HG03066 (cell line): ENCODE results near the gene SPATA9.
"Not testable (repeated sequence)": the region's sequence is repeated elsewhere in the genome, so short reads cannot be mapped to it uniquely, and the experiment has no call there.

Source experiments
- ATAC-seq: cut with Tn5 transposase; IDR thresholded peaks from one replicate; pipeline ENCODE4 v1.9.1; 2021; ENCODE audit warnings: low read depth; ENCODE audit not compliant: unreplicated experiment

The SPATA9 gene

DNA sequence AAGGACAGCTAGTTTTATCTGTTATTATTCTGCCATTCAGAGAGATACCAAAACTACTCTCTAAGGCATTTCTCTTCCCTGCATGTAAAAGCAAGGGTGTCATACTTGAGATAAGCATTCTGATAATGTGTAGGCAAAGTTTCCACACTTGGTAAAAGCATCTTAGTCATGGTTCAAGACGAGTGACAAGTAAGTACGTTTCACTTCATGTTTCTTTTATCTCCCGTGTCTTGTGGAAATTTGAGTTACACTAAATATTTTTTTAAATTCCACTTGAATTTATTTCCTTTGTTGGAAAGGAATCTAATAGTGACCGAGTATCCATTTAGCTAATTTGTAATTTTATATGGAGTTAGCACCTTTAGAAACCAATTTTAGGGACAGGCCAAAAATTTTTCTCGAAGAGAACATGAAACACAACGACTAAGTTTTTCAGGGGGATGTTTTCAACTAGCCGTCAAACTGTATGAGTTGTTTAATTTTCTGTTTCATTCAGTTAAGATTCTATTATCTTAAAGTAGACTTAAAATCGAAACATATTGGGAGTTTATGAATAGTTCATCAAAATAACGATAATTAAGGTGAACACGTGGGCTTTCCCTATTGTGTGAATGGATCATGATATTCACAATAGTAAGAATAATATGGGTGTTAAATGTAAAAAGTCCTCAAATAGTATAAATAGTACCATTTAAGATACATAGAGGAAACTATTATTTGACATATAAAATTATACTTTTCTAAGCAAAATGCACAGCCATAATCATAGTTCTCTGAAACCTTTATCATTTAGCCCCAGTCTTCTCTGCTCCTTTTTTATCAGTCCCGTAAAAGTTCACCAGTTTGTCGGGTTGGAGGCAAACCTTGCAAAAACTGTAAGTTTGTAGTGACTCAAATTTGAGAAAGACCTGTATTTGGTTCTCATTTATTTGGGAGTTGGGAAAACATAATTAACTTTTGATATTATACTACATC lies 34.6 kb downstream of the SPATA9 start:
- no peak for ATAC-seq

DNA sequence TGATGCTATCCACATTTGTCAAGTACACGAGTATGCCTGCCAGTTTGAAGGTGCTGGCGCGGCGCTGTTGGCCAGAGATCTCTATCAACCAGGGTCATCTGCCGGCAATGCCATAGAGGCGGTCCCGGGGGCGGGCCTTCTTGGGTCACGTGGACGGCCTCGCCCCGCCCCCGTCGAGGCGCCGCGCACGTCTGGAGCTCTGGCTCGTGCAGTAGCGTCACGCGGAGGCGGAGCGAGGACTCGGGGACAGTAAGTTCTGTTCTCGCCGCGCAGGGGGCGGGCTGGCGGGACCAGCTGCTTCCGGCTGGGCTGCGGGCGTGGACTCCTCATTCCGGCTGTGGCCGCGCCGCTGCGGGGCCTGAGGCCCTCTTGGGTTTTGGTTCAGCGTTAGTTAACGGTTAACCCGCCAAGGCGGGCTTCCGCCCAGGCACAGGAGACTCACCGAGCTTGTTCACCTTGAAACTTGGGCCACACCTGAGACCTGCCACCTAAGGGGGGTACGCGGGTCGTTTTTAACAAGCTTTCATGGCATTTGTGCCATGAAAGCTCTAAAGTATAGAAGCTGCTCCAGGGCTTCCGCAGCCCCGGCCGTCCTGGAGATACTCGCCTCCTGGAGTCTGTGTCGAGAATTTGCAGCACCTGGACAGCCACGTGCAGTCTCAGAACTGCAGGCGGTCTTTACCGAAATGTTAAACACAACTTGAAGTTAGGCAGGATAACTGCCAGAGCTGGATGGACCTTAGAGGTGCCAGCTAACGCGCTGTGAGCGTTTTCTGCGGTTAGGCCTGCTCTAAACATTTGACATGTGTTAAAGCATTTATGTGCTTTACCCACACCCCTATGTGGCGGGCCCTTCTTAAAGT lies 36.0 kb downstream of the SPATA9 start, which contains the start of gene RFESD:
RFESD (plus strand) TSS at position 209 of the 863 bp plus-strand sequence. CDS start 5,495 bp downstream, outside the sequence.
- peak; percentile 94 for ATAC-seq

DNA sequence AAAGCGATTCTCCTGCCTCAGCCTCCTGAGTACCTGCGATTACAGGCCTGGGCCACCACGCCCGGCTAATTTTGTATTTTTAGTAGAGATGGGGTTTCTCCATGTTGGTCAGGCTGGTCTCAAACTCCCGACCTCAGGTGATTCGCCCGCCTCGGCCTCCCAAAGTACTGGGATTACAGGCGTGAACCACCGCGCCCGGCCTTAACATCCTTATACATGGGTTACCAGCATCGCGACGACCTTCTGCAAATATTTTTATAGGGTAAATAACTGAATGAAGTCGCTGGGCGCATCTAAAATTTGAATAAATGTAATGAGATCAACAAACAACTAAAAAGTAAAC lies 36.6 kb downstream of the SPATA9 start:
- not testable (repeated sequence) for ATAC-seq

DNA sequence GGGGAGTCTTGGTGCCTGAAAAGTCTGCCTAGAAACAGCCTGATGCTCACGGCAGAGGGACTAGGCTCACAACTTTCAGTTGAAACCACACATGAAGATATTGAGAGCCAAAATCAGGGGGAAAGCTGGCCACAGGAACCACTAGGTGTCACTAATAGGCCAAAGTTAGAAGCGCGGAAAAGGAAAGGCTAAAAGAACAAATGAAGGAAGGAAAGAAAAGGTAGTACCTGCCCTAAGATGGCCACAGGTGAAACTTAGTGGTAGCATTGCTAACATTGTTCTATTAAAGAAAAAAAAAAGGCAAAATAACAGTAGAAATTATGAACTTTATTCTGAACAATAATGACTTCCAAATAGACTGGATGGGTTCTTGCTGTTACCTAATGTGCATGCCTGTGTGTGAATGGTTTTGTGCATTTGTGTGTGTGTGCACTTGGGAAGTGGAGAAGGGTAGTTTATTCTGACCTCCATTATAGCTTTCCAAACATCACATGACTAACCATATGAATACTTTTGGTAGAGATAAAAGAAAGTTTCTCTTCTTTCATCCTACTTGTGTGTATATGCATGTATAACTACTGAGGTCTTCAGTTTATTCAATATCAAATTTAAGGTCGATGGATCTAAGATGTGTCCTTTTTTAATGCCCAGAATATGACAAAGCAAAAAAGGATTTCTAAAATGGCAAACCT lies 38.3 kb downstream of the SPATA9 start:
- peak; percentile 45 for ATAC-seq

DNA sequence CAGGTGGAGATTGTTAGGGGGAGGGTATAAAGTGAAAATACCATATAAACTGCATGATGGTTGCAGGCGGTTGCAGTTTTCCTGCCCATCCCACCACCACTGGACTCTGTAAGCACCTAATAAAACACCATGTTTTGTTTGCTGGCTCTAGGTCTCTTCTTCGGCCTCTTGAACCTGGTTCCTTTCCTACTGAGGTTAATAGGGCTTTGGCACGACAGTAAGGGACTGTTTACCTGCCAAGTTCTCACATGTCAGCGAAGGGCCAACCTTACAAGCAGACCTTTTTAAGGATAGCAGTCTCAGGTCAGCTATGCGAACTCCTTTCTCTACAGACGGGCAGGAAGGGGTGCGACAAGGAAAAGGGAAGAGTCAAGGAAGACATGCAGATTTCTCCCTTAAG lies 39.6 kb downstream of the SPATA9 start:
- ATAC-seq, result no peak

DNA sequence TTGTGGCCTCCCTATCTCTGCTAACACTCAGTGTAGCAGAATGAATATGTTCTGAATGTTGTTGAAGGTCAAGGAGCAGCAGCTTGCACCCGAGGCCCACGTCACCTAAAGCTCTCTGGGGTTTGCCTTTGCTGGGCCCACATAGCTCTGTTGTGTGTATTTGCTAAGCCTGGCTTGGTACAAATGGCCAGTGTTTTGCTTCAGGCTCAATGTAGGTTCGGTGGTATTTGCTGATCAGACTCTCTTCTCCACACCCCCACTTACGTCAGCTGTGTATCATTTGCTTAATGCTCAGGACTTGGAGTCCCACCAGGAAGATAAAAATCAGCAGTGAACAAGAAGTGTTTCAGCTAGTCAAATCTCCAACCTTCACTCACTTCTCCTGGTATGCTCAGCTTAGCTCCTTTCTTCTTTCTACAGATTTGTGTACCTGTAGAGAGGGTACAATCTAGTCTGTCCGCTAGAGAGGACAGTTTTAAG lies 41.0 kb downstream of the SPATA9 start:
- no peak for ATAC-seq

DNA sequence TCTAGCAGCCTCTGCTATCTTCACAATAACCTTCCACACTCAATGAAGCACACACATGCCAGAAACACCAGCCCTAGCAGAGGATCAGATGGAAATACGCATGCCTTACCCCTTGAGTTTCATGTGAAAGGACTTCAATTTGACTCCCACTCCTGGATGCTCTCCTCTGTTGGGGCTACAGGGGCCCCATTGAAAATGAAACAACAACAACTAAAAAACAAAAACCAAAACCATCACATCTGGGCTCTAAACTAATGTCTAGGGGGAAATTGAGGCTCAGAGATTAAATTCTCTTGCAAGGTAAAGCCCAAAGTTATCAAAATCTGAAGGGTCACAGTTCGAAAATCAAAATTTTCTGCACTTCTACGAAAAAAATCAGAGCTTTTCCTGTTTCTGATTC lies 44.2 kb downstream of the SPATA9 start:
- no peak for ATAC-seq

DNA sequence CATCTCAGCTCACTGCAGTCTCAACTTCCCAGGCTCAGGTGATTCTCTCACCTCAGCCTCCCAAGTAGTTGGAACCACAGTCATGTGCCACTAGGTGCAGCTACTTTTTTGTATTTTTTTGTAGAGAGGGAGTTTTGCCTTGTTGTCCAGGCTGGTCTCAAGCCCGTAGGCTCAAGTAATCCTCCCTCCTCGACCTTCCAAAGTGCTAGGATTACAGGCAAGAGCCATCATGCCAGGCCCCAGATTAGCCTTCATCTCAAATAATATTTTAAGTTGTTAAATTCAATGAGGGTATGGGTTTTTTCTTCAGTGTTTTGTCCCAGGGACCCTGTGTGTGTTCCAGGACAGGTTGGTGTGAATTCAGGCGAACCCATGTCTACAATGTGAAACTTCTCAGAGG lies 48.7 kb downstream of the SPATA9 start:
- ATAC-seq, result no peak

DNA sequence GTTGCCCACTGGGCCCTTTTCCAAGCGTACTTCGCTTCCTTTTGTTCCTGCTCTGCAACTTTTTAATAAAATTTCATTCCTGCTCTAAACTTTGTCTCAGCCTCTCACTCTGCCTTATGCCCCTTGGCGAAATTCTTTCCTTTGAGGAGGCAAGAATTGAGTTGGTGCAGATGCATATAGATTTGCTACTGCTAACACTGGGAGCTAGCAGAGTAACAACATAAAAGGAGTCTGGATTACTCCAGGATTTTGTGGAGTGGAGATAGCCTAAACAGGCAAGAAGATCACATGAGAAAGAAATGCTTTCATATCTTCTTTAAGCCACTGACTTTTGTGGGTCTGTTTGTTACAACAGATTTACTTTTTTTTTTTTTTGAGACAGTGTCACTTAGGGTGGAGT lies 49.1 kb downstream of the SPATA9 start:
- no peak for ATAC-seq

DNA sequence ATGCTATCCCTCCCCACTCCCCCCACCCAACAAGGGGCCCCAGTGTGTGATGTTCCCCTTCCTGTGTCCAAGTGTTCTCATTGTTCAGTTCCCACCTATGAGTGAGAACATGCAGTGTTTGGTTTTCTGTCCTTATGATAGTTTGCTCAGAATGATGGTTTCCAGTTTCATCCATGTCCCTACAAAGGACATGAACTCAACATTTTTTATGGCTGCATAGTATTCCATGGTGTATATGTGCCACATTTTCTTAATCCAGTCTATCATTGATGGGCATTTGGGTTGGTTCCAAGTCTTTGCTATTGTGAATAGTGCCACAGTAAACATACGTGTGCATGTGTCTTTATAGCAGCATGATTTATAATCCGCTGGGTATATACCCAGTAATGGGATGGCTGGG lies 49.8 kb downstream of the SPATA9 start:
- not testable (repeated sequence) for ATAC-seq

DNA sequence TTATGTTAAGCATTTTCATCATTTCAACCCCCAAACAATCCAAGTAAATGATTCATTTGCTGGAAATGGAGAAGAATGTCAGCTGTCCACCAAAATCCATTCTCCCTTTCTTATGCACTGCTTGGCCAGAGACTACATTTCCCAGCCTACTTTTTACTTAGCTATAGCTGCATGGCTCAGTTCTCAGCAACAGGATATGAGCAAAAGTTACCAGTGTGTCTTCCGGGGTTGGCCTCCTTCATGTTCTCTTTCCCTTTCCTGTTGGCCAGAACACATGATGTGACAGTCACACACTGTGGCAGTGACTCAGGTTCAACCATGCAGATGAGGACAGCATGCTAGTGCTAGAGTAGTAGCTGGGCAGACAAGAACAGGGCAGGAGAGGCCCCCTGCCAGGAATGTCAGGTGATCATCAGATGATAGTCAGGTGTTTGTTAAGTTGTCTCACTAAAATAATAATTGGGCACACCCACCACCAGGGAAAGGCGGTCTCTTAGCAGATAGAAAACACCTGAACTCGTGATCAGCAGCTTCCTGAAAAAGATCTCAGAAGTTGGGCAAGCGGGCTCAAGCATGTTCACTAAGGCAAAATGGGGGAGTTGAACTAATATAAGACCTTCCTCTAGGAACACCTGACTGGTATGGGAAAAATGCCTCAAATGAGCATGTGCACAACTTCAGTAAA lies 50.7 kb downstream of the SPATA9 start:
- ATAC-seq, result peak; percentile 90

DNA sequence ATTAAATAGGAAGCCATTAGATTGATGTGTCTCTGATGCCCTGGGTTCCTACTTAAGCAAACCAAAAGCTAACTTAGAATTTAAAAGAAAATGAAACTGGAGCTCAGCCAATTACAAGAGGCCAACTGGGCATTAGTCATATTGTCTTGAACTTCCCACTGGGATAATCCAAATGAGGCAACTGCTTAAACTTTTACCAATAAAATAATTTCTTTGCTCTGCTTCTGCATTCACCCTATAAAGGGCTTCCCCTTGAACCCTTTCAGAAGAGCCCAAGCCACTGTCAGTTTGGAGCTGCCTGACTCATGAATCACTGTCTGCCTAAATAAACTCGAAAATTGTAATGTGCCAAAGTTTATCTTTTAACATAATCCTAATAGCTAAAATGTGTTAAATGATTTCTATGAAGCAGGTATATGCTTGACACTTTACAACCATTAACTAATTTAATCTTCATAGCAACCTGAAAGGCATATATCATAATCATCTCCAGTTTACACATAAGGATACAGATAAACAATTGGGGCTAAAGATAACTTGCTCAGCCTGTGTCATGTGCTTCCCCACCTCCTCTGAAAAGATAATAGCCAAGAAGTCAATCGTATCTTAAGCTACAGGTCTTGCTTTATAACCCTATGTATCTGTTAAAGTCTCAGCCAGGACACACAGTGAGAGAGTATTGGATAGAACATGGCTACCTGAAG lies 51.4 kb downstream of the SPATA9 start:
- ATAC-seq, result no peak

DNA sequence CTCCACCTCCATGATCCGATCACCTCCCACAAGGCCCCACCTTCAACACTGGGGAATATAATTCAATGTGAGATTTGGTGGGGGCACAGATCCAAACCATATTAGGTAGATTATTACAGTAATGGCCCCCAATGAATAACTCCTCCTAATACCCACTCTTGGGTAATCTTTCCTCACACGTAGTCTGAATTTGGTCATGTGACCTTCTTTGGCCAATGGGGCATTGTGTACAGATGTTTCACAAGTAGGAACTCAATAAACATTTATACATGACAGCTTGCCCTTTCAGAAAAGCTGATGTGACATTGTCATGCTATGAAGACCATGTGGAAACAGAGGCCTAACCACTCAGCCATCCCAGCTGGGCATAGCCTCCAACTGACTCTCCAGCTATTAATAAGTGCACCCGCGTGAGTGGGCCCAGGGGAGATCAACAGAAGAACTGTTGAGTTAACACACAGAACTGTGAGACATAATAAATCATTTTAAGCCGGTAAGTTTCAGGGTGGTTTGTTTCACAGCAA lies 52.3 kb downstream of the SPATA9 start:
- no peak for ATAC-seq

DNA sequence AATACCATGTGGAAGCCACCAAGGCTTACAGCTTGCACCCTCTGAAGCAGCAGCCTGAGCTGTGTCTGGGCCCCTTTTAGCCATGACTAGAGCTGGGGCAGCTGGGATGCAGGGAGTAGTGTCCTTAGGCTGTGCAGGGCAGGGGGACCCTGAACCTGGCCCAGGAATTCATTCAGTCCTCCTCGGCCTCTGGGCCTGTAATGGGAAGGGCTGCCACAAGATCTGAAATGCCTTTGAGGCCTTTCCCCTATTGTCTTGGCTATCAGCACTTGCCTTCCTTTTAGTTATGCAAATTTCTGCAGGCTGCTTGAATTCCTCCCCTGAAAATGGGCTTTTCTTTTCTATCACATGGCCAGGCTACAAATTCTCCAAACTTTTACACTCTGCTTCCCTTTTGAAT lies 53.9 kb downstream of the SPATA9 start:
- ATAC-seq, result no peak

DNA sequence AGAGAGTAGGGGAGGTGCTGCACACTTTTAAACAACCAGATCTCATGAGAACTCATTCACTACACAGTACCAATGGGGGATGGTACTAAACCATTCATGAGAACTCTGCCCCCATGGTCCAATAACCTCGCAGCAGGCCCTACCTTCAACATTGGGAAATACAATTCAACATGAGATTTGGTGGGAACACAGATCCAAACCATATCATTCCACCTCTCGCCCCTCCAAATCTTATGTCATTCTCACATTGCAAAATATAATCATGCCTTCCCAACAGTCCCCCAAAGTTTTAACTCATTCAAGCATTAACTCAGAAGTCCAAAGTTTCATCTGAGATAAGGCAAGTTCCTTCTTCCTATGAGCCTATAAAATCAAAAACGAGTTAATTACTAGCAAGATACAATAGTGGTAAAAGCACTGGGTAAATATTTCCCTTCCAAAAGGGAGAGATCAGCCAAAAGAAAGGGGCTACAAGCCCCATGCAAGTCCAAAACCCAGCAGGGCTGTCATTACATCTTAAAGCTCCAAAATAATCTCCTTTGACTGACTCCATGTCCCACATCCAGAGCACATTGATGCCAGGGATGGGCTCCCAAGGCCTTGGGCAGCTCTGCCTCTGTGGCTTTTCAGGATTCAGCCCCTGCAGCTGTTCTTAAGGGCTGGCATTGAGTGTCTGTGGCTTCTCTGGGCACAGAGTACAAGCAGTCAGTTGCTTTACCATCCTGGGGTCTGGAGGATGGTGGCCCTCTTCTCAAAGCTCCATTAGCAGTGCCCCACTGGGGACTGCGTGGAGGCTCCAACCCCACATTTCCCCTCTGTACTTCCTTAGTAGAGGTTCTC lies 54.6 kb downstream of the SPATA9 start:
- ATAC-seq, result no peak

DNA sequence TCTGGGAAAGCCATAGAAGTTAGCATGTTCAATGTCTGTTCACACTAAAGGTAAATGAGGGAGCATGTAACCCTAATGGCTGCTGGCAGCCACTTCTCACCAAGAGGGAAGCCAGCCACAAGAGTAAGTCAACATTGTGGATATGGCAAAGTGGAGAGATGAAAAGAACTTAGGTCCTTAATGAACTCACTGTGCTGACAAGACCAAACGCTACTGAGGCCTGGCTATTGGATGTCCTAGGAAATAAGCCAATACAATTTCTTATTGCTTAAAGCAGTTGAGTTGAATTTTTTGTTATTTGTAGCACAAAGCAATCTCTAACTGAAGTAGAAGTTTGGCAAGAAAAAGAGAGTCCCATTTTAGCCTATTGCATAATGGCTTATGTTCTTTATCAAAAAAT lies 56.1 kb downstream of the SPATA9 start:
- no peak for ATAC-seq

DNA sequence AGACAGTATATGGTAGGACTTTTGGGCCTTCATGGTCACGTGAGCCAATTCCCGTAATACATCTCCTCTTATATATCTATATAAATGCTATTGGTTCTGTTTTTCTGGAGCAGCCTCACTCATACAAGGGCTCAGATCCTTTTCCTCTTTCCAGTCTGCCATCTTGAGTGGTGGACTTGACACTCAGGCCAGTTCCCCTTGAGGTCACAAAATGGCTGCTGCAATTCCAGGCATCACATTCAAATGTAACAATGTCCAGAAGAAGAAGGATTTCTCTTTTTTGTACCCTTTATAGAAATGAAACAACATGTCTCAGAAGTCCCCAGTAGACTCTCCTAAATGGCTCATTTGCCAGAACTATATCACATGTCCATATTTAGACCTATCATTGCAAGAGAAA lies 58.4 kb downstream of the SPATA9 start:
- ATAC-seq, result no peak

DNA sequence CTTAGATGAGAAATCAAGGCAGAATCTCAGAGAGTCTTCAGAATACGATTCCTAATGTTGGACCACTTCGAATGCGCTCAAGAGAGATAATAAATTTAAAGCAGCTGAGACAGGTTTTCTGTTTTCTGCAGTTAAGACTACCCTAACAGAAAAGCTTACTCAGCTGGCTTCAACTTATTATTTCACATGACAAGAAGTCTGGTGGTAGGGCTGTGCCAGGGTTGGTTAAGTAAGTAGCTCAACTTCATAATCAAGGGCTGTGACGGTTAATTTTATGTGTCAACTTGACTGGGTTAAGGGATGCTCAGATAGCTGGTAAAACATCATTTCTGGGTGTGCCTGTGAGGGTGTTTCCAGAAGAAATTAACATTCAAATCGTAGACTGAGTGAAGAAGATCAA lies 59.1 kb downstream of the SPATA9 start:
- ATAC-seq, result no peak
